ENCODE measurements around the gene BAG5.

- TF ChIP-seq ELF4 (IDR thresholded peaks at IDR 0.05) (no peak), HDGF (IDR thresholded peaks at IDR 0.05; ENCODE audit: borderline replicate concordance) (no peak), TARDBP (IDR thresholded peaks at IDR 0.05) (no peak), CTBP1 (IDR thresholded peaks at IDR 0.05; ENCODE audit: borderline replicate concordance) (no peak), FOXA1 (IDR thresholded peaks at IDR 0.05) (no peak)
Measured at GRCh38 chr14:103560691-103561090, 1.8 kb downstream of the BAG5 start.
